OCI-LY3 (cell line): ENCODE results near the gene PACSIN2.

ENCODE experiments used
- EZH2phosphoT487 ChIP-seq: fragments of 200-600 bp; shearing (Covaris generic); IDR thresholded peaks from 2 replicates; pipeline ENCODE4 v1.6.1; 2018; ENCODE audit warnings: antibody characterized with exemption, mixed run types, low read depth
- TF ChIP-seq, protein P1 (sequence below): fragments of 200-600, 300-600 bp; sonication (generic); IDR thresholded peaks from 2 replicates; pipeline ENCODE4 v1.5.1; 2014; ENCODE audit warnings: antibody characterized with exemption, low read length, low read depth

DNA sequence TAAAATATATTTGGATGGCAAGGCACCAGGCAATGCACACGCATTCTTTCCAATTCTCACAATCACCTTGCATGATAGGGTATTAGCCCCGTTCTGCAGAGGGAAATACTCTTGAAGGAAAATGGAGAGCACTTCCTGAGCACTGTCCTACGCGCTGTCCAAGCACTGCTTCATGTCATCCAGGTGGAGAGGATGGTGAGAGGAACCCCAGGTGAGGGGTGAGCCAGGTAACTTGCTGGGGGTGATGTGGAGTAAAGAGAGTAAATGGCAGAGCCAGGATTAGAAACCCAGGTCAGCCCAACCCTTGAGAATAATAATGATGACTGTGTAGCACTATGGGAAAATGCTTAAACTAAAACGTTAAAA is 711 bp upstream of the PACSIN2 start:
- TF ChIP-seq, protein P1, sequence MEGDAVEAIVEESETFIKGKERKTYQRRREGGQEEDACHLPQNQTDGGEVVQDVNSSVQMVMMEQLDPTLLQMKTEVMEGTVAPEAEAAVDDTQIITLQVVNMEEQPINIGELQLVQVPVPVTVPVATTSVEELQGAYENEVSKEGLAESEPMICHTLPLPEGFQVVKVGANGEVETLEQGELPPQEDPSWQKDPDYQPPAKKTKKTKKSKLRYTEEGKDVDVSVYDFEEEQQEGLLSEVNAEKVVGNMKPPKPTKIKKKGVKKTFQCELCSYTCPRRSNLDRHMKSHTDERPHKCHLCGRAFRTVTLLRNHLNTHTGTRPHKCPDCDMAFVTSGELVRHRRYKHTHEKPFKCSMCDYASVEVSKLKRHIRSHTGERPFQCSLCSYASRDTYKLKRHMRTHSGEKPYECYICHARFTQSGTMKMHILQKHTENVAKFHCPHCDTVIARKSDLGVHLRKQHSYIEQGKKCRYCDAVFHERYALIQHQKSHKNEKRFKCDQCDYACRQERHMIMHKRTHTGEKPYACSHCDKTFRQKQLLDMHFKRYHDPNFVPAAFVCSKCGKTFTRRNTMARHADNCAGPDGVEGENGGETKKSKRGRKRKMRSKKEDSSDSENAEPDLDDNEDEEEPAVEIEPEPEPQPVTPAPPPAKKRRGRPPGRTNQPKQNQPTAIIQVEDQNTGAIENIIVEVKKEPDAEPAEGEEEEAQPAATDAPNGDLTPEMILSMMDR: no peak
- TF ChIP-seq EZH2phosphoT487: no peak
